ENCODE measurements around the gene CLDN15. TPM values are rescaled to one million over a fixed set of nuclear protein-coding genes. Genes with fewer than 3 reads are reported as not detected.
"Not testable (repeated sequence)": the region's sequence is repeated elsewhere in the genome, so short reads cannot be mapped to it uniquely, and the experiment has no call there.

CLDN15 gene, protein sequence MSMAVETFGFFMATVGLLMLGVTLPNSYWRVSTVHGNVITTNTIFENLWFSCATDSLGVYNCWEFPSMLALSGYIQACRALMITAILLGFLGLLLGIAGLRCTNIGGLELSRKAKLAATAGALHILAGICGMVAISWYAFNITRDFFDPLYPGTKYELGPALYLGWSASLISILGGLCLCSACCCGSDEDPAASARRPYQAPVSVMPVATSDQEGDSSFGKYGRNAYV
- 10 to 100 TPM; 12.2 to 13.7 TPM for total RNA-seq

DNA sequence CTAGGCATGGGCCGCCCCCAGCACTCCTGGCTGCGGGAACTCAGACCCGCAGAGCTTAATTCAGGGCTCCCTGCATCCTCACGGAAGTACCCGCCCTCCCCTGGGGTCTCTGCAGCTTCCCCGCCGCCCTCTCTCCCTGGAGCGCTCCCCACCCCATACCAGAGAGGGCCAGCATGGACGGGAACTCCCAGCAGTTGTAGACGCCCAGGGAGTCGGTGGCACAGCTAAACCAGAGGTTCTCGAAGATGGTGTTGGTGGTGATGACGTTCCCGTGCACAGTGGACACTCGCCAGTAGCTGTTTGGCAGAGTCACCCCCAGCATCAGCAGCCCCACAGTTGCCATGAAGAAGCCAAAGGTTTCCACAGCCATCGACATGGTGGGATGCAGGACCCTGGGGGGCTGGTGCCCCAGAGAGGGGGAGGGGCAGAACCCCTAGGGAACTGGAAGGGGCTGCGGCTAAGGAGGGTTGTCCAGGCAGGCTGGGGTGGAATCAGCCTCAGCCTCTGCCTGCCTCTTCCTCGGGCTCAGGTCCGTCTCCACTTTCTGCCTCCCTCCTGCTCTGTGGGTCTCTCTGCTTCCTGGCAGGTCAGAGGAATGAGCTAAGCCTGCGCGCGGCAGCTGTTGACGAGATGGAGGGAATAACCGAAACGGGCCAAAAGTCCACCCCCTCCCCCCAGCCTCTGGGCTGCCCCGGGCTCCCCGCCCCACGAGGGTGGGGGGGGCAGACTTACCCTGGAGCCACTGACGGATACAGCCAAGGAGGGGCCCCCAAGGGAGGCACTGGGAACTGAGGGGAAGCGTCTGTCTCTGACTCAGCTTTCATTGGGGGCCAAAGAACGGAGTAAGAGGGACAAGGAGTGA, at the start of gene CLDN15:
CLDN15 (minus strand) TSS at position 597 of the 862 bp plus-strand sequence; CDS start at position 376, 221 bp downstream.
- H3K9me3 Mint-ChIP-seq = no peaks in the 10 kb centered on the region
- H3K4me3 Mint-ChIP-seq = no peak within 1 kb of the TSS
- H3K27ac Mint-ChIP-seq = no peak within 1 kb of the TSS
- no peaks in the 10 kb centered on the region for H3K27me3 Mint-ChIP-seq
- intact Hi-C loops (cut with micrococcal nuclease) = no loop called here
- H3K4me1 Mint-ChIP-seq (ENCODE audit: low read depth) = peaks cover 2% of the 10 kb centered on the region
- POLR2A ChIA-PET = interaction anchor here (1.6 kb wide), 1 partner anchor 20 kb away, joined by 5 read pairs; the partner anchor contains the start of genes PLOD3 and ZNHIT1
- CTCF ChIA-PET = interaction anchor here (0.6 to 1.1 kb wide), 2 partner anchors 45 to 54 kb away, joined by 3 read pairs; no protein-coding TSS in a partner anchor
- peaks cover 10% of the 10 kb centered on the region for H3K36me3 Mint-ChIP-seq
- DNase-seq = no peak

DNA sequence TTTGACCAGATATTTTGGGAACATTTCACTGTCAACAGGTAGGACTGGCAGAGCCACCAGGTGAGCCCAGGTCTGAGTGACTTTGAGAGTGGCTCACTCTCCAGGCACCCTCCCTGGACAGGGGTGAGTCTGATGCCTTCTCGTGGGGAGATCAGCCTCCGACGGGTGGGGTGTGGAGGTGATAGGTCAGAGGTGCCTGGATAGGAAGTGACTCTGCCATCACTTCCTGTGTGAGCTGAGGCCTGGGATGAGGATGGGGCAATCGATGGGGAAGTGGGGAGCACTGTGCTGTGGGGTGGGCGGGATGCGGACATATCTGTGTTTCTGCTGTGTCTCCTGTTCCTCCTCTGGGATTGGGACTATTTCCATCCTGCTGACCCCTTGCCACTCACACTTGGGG, 49.4 kb upstream of the CLDN15 start:
- H3K27ac Mint-ChIP-seq = no peak overlapping the region
- intact Hi-C loops (cut with micrococcal nuclease) = no loop called here

DNA sequence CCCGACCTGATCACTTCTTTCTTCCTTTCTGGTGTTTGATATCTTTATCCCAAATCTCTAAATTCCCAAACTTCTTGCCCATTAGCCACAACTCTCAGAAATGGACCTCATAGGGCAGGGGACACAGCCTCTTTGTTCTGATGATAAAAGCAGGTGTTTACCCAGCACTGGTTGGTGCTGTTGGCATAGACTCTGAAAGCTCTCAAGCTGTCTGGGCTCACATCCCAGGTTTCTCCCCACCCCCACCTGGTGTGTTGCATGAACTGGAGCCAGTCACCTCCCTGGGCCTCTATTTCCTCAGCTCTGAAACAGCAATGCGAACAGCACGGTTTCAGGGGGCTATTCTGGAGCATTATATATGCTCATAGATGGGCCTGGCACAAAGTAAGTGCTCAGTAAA, 48.3 kb upstream of the CLDN15 start:
- POLR2A ChIA-PET; H3K4me3 Mint-ChIP-seq; DNase-seq; H3K27ac Mint-ChIP-seq; H3K36me3 Mint-ChIP-seq; intact Hi-C loops (cut with micrococcal nuclease); H3K9me3 Mint-ChIP-seq; H3K27me3 Mint-ChIP-seq: not testable (repeated sequence)
- CTCF ChIA-PET = interaction anchor here (0.6 to 1.2 kb wide), 3 partner anchors 8 to 43 kb away, joined by 3 to 4 read pairs (median 4); no protein-coding TSS in a partner anchor
- peaks cover 20% of the 10 kb centered on the region for H3K4me1 Mint-ChIP-seq (ENCODE audit: low read depth)

More for the DNA sequence above, 49.4 kb upstream of the CLDN15 start:
- ChIA-PET POLR2A (no interaction called here), CTCF (no interaction called here)
- Mint-ChIP-seq H3K36me3 (no peaks in the 10 kb centered on the region), H3K9me3 (peaks cover 5% of the 10 kb centered on the region), H3K4me3 (no peak overlapping the region), H3K4me1 (ENCODE audit: low read depth) (peaks cover 20% of the 10 kb centered on the region), H3K27me3 (peaks cover 7% of the 10 kb centered on the region)
- no peak for DNase-seq

DNA sequence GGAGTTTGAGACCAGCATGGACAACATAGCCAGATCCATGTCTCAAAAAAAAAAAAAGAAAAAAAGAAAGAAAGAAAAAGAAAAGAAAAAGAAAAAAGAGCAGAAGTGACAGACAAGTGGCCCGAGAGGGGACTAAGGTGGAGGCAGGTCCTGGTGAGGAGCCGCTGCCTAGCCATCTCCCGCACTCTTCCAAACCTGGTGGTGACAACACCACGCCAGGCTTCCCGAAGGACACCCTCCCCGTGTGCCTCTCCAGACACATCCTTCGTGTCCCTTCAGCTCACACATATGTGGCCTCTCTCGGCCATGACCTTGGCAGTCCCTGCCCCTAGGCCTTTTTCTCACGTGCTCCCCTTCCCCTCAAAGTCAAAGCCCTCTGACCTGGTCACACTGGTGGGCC, 47.6 kb upstream of the CLDN15 start:
- DNase-seq = no peak
- Mint-ChIP-seq H3K27me3 (no peaks in the 10 kb centered on the region), H3K36me3 (no peaks in the 10 kb centered on the region), H3K27ac (no peak overlapping the region), H3K4me1 (ENCODE audit: low read depth) (peaks cover 14% of the 10 kb centered on the region), H3K9me3 (peaks cover 5% of the 10 kb centered on the region), H3K4me3 (no peak overlapping the region)
- ChIA-PET CTCF (interaction anchor here (0.7 to 1.2 kb wide), 2 partner anchors 9 to 42 kb away, joined by 3 to 4 read pairs; no protein-coding TSS in a partner anchor), POLR2A (no interaction called here)
- intact Hi-C loops (cut with micrococcal nuclease) = no loop called here

DNA sequence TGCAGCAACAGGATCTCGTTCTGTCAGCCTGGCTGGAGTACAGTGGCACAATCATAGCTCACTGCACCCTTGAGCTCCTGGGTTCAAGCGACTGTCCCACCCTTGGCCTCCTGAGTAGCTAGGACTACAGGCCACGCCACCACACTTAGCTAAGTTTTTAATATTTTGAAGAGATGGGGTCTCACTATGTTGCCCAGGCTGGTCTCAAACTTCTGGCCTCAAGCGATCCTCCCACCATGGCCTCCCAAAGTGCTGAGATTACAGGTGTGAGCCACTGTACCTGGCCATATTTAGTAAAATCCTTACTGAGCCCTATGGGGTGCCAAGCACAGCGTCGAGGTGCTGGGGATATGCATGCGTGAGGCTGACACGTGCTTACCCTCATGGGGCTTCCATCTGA, 43.3 kb upstream of the CLDN15 start:
- CTCF ChIA-PET = interaction anchor here (0.7 to 3.4 kb wide), 7 partner anchors 10 to 137 kb away, joined by 3 to 72 read pairs (median 5); no protein-coding TSS in a partner anchor
- H3K27me3 Mint-ChIP-seq; intact Hi-C loops (cut with micrococcal nuclease); H3K4me3 Mint-ChIP-seq; H3K27ac Mint-ChIP-seq; H3K4me1 Mint-ChIP-seq (ENCODE audit: low read depth); H3K9me3 Mint-ChIP-seq; POLR2A ChIA-PET; H3K36me3 Mint-ChIP-seq; DNase-seq: not testable (repeated sequence)

DNA sequence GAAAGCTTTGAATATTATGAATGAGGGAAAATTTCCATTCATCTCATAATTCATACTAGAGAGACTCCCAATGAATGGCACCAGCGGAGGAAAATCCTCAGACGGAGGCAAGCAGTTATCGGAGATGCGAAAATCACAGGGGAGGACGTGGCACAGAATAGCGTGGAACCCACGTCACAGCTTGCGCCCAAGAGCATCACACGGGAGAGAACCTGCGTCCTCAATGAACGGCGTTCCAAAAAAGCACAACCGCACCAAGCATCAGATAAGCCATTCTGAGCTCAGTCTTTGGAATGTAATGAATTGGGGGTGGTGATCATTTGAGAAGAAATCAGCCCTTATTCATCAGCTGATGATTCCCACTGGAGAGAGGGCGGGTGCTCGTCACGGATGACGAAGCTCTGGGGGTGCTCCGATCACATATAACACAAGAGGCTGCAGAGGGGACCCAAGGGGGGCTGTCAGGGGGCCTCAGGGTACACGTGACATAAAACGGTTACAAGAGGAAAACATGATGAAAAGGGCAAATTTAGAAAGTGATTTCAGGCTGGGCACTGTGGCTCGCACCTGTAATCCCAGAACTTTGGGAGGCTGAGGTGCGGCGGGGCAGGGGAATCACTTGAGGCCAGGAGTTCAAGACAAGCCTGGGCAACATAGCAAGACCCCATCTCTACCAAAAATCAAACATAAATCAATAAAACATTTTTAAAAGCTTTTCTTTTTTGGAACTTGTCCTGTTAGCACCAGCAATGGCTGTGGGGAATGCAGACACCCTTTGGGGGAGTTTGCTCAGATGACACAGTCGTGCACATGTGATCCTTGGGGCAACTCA, 41.1 kb upstream of the CLDN15 start:
- CTCF ChIA-PET = interaction anchor here (1.0 to 2.4 kb wide), 3 partner anchors 12 to 135 kb away, joined by 3 to 11 read pairs (median 4); no protein-coding TSS in a partner anchor

DNA sequence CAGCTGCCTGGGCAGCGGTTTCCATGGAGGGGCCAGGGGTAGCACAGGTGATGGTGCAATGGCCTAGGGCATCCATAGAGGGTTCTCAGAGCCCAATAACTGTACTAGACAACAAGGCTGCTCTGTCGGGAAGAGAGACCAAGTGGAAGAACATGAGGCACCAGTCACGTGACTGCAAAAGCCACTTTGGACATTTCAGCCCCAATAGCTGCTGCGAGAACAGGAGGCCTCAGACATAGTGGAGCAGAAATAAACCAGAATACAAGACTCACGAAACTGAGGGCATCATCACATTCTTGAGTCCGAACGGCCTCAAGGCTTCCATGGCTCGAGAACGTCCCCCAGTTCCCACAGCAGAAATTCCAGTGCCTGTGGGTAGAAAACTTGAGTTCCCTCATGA, 39.6 kb upstream of the CLDN15 start:
- CTCF ChIA-PET = interaction anchor here (0.9 to 1.5 kb wide), 2 partner anchors 14 to 84 kb away, joined by 3 to 4 read pairs; no protein-coding TSS in a partner anchor
- DNase-seq = no peak
- peaks cover 16% of the 10 kb centered on the region for H3K27me3 Mint-ChIP-seq
- intact Hi-C loops (cut with micrococcal nuclease) = no loop called here
- H3K27ac Mint-ChIP-seq = no peak overlapping the region
- no peaks in the 10 kb centered on the region for H3K4me1 Mint-ChIP-seq (ENCODE audit: low read depth)
- H3K36me3 Mint-ChIP-seq = no peaks in the 10 kb centered on the region
- H3K9me3 Mint-ChIP-seq = no peaks in the 10 kb centered on the region
- POLR2A ChIA-PET = no interaction called here
- no peak overlapping the region for H3K4me3 Mint-ChIP-seq

More for the DNA sequence above, 41.1 kb upstream of the CLDN15 start:
- intact Hi-C loops (cut with micrococcal nuclease) = no loop called here
- no peaks in the 10 kb centered on the region for H3K36me3 Mint-ChIP-seq
- no peak overlapping the region for H3K4me3 Mint-ChIP-seq
- peaks cover 6% of the 10 kb centered on the region for H3K4me1 Mint-ChIP-seq (ENCODE audit: low read depth)
- peaks cover 7% of the 10 kb centered on the region for H3K27me3 Mint-ChIP-seq
- DNase-seq = no peak
- no peak overlapping the region for H3K27ac Mint-ChIP-seq
- H3K9me3 Mint-ChIP-seq = no peaks in the 10 kb centered on the region
- POLR2A ChIA-PET = no interaction called here

DNA sequence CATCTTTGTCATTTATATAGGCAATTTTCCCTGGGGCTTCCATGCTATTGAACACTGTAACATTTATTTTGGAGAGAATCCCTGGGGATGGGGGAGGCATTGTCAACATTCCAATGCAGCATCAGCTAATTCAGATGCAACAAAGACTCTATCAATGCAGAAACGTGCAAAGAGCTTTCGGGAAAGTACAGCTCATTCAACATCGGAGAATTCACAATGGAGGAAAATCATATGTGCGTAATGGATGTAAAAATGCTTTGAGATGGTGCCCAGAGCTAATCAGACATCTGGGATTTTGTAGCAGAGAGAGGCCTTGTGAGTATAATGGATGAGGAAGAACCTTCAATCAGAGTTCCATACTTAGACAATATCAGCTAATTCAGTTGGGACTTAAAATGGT, 35.6 kb upstream of the CLDN15 start:
- DNase-seq = no peak
- Mint-ChIP-seq H3K27ac (no peak overlapping the region), H3K4me3 (no peak overlapping the region), H3K36me3 (no peaks in the 10 kb centered on the region), H3K4me1 (ENCODE audit: low read depth) (no peaks in the 10 kb centered on the region), H3K9me3 (no peaks in the 10 kb centered on the region), H3K27me3 (peaks cover 14% of the 10 kb centered on the region)
- CTCF ChIA-PET = interaction anchor here (1.8 to 2.2 kb wide), 2 partner anchors 9 to 29 kb away, joined by 5 to 13 read pairs; no protein-coding TSS in a partner anchor
- intact Hi-C loops (cut with micrococcal nuclease) = no loop called here
- POLR2A ChIA-PET = no interaction called here

DNA sequence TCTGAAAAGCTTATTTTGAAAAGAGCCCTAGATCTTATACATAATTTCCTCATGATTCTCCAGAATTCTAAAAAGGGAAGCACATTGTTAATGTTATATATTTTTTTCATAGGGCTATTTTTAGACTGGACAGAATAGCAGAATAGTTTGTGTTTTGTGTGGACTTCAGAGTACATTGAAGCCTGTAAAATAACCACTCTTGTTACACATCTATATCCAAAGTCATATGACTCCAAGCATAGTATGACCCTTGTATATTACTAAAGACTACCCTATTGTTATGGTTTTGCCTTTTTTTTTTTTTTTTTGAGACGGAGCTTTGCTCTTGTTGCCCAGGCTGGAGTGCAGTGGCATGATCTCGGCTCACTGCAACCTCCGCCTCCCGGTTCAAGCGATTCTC, 33.4 kb upstream of the CLDN15 start:
- CTCF ChIA-PET = interaction anchor here (1.2 kb wide), 1 partner anchor 11 kb away, joined by 5 read pairs; no protein-coding TSS in a partner anchor
- H3K27me3 Mint-ChIP-seq = peaks cover 9% of the 10 kb centered on the region
- intact Hi-C loops (cut with micrococcal nuclease) = no loop called here
- DNase-seq = no peak
- no peak overlapping the region for H3K27ac Mint-ChIP-seq
- POLR2A ChIA-PET = no interaction called here
- H3K36me3 Mint-ChIP-seq = no peaks in the 10 kb centered on the region
- H3K4me1 Mint-ChIP-seq (ENCODE audit: low read depth) = no peaks in the 10 kb centered on the region
- H3K4me3 Mint-ChIP-seq = no peak overlapping the region
- H3K9me3 Mint-ChIP-seq = no peaks in the 10 kb centered on the region

DNA sequence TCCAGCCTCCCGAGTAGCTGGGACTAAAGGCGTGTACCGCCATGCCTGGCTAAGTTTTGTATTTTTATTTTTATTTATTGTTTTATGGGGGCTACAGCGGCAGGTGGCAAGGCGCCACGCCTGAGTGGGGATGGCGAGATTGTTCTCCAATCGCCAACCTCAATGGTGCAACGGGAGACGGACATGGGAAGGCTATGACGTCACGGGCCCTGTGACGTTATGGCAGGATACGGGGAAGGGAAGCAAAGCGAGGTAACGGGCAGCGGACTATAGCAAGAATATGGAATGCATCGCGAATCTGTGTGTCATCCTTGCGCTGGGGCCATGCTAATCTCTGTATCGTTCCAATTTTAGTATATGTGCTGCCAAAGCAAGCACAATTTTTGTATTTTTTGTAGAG, 32.1 kb upstream of the CLDN15 start:
- H3K27me3 Mint-ChIP-seq = peaks cover 11% of the 10 kb centered on the region
- intact Hi-C loops (cut with micrococcal nuclease) = no loop called here

DNA sequence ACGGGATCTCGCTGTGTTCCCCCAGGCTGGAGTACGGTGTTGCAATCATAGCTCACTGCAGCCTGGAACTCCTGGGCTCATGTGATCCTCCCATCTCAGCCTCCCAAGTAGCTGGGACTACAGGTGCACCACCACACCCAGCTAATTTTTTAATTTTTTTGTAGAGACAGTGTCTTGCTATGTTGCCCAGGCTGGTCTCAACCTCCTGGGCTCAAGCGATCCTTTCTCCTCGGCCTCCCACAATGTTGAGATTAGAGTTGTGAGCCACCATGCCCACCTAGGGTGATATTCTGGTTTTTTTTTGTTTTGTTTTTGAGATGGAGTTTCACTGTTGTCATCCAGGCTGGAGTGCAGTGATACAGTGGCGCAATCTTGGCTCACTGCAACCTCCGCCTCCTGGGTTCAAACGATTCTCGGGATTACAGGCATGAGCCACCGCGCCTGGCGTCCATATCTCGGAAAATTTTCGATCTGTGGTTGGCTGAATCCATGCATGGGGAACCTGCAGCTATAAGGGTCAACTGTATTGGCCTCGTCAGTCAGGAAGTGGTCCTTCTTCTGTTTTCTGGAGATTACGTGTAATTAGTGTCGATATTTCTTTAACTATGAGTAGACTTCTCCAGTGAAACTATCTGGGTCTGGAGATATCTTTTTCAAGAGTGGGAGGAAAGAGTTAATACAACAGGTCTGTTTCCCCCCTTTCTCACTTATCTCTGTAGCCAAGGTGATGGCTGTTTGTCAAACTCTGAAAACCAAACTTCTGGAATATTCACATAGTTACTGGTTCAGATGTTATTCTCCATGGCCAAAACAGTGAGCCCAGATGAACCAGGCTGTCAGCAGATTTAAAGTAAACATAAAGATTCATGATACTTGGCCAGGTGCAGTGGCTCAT, 28.3 kb upstream of the CLDN15 start:
- no peak for DNase-seq
- CTCF ChIA-PET = interaction anchor here (1.4 kb wide), 1 partner anchor 17 kb away, joined by 5 read pairs; no protein-coding TSS in a partner anchor
- Mint-ChIP-seq H3K36me3 (no peaks in the 10 kb centered on the region), H3K4me1 (ENCODE audit: low read depth) (no peaks in the 10 kb centered on the region), H3K4me3 (no peak overlapping the region), H3K9me3 (no peaks in the 10 kb centered on the region), H3K27ac (no peak overlapping the region), H3K27me3 (peaks cover 5% of the 10 kb centered on the region)
- POLR2A ChIA-PET = no interaction called here
- intact Hi-C loops (cut with micrococcal nuclease) = no loop called here

More for the DNA sequence above, 32.1 kb upstream of the CLDN15 start:
- DNase-seq = no peak
- H3K9me3 Mint-ChIP-seq = no peaks in the 10 kb centered on the region
- H3K36me3 Mint-ChIP-seq = no peaks in the 10 kb centered on the region
- no peak overlapping the region for H3K27ac Mint-ChIP-seq
- ChIA-PET CTCF (no interaction called here), POLR2A (no interaction called here)
- no peaks in the 10 kb centered on the region for H3K4me1 Mint-ChIP-seq (ENCODE audit: low read depth)
- H3K4me3 Mint-ChIP-seq = no peak overlapping the region
